ENCODE results near the gene ITM2A. TPM values are rescaled to one million over a fixed set of nuclear protein-coding genes. Genes with fewer than 3 reads are reported as not detected.

Gene ITM2A
- total RNA-seq, result 10 to 100 TPM; 13.7 to 26.5 TPM
- long read RNA-seq, transcript ITM2A-201 (6 exons, 1,641 nt), result major isoform, 15 of 16 reads
- long read RNA-seq, partial matches to known transcripts, result 0 of 16 reads
- long read RNA-seq, other reads (novel, unspliced or antisense), result 1 of 16 reads

GRCh38 chrX:79366873-79367749, at the start of gene ITM2A:
ITM2A (minus strand) TSS chrX:79367334; CDS start chrX:79367215, 119 bp downstream.
- intact Hi-C loops (cut with DNase I, micrococcal nuclease), result no loop called here
- DNase-seq (peak; percentile 25 to 39), ATAC-seq (peak; percentile 64)

- ATAC-seq (no peak), DNase-seq (no peak)
- intact Hi-C loops (cut with DNase I, micrococcal nuclease), result no loop called here
These were observed 47.9 kb upstream of the ITM2A start for GRCh38 chrX:79415056-79415455.

- ATAC-seq, result no peak
- no peak for DNase-seq
- intact Hi-C loops (cut with DNase I, micrococcal nuclease), result no loop called here
These were observed 46.8 kb upstream of the ITM2A start for GRCh38 chrX:79413963-79414362.

GRCh38 chrX:79412972-79413371, 45.8 kb upstream of the ITM2A start:
- intact Hi-C loops (cut with DNase I, micrococcal nuclease), result no loop called here
- DNase-seq (no peak), ATAC-seq (no peak)

GRCh38 chrX:79412166-79412565, 45.0 kb upstream of the ITM2A start:
- ATAC-seq, result no peak
- no peak for DNase-seq
- intact Hi-C loops (cut with DNase I, micrococcal nuclease), result no loop called here

GRCh38 chrX:79409657-79410056, 42.5 kb upstream of the ITM2A start:
- intact Hi-C loops (cut with DNase I, micrococcal nuclease), result no loop called here
- DNase-seq, result no peak
- peak; percentile 64 for ATAC-seq

GRCh38 chrX:79408623-79409322, 41.6 kb upstream of the ITM2A start:
- no peak for ATAC-seq
- intact Hi-C loops (cut with DNase I, micrococcal nuclease), result no loop called here
- no peak for DNase-seq

- ATAC-seq, result no peak
- intact Hi-C loops (cut with DNase I, micrococcal nuclease), result no loop called here
- DNase-seq, result no peak
These were observed 33.5 kb upstream of the ITM2A start for GRCh38 chrX:79400623-79401022.

GRCh38 chrX:79375340-79375739, 8.2 kb upstream of the ITM2A start:
- DNase-seq (no peak), ATAC-seq (peak; percentile 77)
- intact Hi-C loops (cut with DNase I, micrococcal nuclease), result no loop called here

GRCh38 chrX:79371640-79372039, 4.5 kb upstream of the ITM2A start:
- ATAC-seq (no peak), DNase-seq (no peak)
- intact Hi-C loops (cut with DNase I, micrococcal nuclease), result no loop called here

GRCh38 chrX:79371101-79371500, 4.0 kb upstream of the ITM2A start:
- intact Hi-C loops (cut with DNase I, micrococcal nuclease), result no loop called here
- ATAC-seq (peak; percentile 22), DNase-seq (no peak)

- DNase-seq (no peak), ATAC-seq (no peak)
- intact Hi-C loops (cut with DNase I, micrococcal nuclease), result no loop called here
These were observed 2.7 kb upstream of the ITM2A start for GRCh38 chrX:79369871-79370270.

GRCh38 chrX:79368441-79368840, 1.3 kb upstream of the ITM2A start:
- no peak for ATAC-seq
- no peak for DNase-seq
- intact Hi-C loops (cut with DNase I, micrococcal nuclease), result no loop called here

- intact Hi-C loops (cut with DNase I, micrococcal nuclease), result no loop called here
- DNase-seq (no peak), ATAC-seq (no peak)
These were observed 773 bp upstream of the ITM2A start for GRCh38 chrX:79367907-79368306.

- intact Hi-C loops (cut with DNase I, micrococcal nuclease), result no loop called here
- ATAC-seq (no peak), DNase-seq (no peak)
These were observed 620 bp downstream of the ITM2A start for GRCh38 chrX:79366556-79366872.

GRCh38 chrX:79365591-79365990, 1.5 kb downstream of the ITM2A start:
- DNase-seq (no peak), ATAC-seq (no peak)
- intact Hi-C loops (cut with DNase I, micrococcal nuclease), result no loop called here

- intact Hi-C loops (cut with DNase I, micrococcal nuclease), result no loop called here
- DNase-seq, result no peak
- ATAC-seq, result no peak
These were observed 2.8 kb downstream of the ITM2A start for GRCh38 chrX:79364306-79364705.

GRCh38 chrX:79361192-79361870, 5.8 kb downstream of the ITM2A start:
- DNase-seq, result no peak
- intact Hi-C loops (cut with DNase I, micrococcal nuclease), result no loop called here
- no peak for ATAC-seq

GRCh38 chrX:79336869-79337815, 30.0 kb downstream of the ITM2A start:
- intact Hi-C loops (cut with DNase I, micrococcal nuclease), result no loop called here
- ATAC-seq, result no peak

More at GRCh38 chrX:79336869-79337815, 30.0 kb downstream of the ITM2A start:
- no peak for DNase-seq

Data from left colon (tissue), 2 donors.